Neuronal stem cell (in vitro differentiated cells): ENCODE results near the gene FAM193B.

ENCODE experiments used
- DNase-seq: peaks from one replicate; pipeline ENCODE4 v3.0.0-alpha.2; 2013; ENCODE audit warnings: low spot score
- H2AFZ ChIP-seq: one replicate; pipeline ENCODE4 v1.6.1; 2013; ENCODE audit warnings: mild to moderate bottlenecking, low read length, inconsistent platforms
- H2AK5ac ChIP-seq: 2 replicates; pipeline ENCODE4 v1.6.1; 2013; ENCODE audit warnings: low read depth, mild to moderate bottlenecking, inconsistent platforms, low read length, moderate library complexity, mixed read lengths
- H2BK120ac ChIP-seq: 2 replicates; pipeline ENCODE4 v1.6.1; 2013; ENCODE audit warnings: low read depth, mild to moderate bottlenecking, inconsistent platforms, low read length, moderate library complexity, mixed read lengths
- H2BK12ac ChIP-seq: one replicate; pipeline ENCODE4 v1.6.1; 2013; ENCODE audit warnings: low read length, inconsistent platforms
- H2BK15ac ChIP-seq: 2 replicates; pipeline ENCODE4 v1.6.1; 2013; ENCODE audit warnings: mild to moderate bottlenecking, low read length, inconsistent platforms, mixed read lengths
- H2BK5ac ChIP-seq: one replicate; pipeline ENCODE4 v1.6.1; 2013; ENCODE audit warnings: inconsistent platforms, mild to moderate bottlenecking, low read length, moderate library complexity
- H3K14ac ChIP-seq: one replicate; pipeline ENCODE4 v1.6.1; 2013; ENCODE audit warnings: low read length, inconsistent platforms
- H3K18ac ChIP-seq: 2 replicates; pipeline ENCODE4 v1.6.1; 2013; ENCODE audit warnings: low read length, inconsistent platforms
- H3K23ac ChIP-seq: 2 replicates; pipeline ENCODE4 v1.6.1; 2013; ENCODE audit warnings: low read depth, mild to moderate bottlenecking, mixed read lengths, low read length, inconsistent platforms; ENCODE audit not compliant: poor library complexity
- H3K27ac ChIP-seq: replicated peaks from 3 replicates; pipeline ENCODE4 v1.5.1; 2013; ENCODE audit warnings: low read length, inconsistent platforms
- H3K27me3 ChIP-seq, 3 experiments: 2 replicates each; pipeline ENCODE4 v1.6.1; 2013; ENCODE audit warnings: low read length in 3 of 3, mild to moderate bottlenecking in 2 of 3, inconsistent platforms in 1 of 3, low read depth in 1 of 3, mixed read lengths in 1 of 3, moderate library complexity in 1 of 3; ENCODE audit not compliant: control insufficient read depth in 3 of 3, insufficient read depth in 3 of 3
- H3K36me3 ChIP-seq, 2 donors: replicated peaks in 1 of 2; 2 replicates each; pipeline ENCODE4 v1.6.1; 2013; ENCODE audit warnings: low read length in 2 of 2; ENCODE audit not compliant: control insufficient read depth in 2 of 2, insufficient read depth in 2 of 2
- H3K4ac ChIP-seq: 2 replicates; pipeline ENCODE4 v1.6.1; 2013; ENCODE audit warnings: inconsistent platforms, mild to moderate bottlenecking, low read length, moderate library complexity
- H3K4me1 ChIP-seq, 2 donors: 1 replicate in 1 of 2; 2 replicates in 1 of 2; pipeline ENCODE4 v1.6.1; 2013; ENCODE audit warnings: low read length in 2 of 2, low read depth in 1 of 2; ENCODE audit not compliant: control insufficient read depth in 2 of 2, insufficient read depth in 1 of 2
- H3K4me2 ChIP-seq: one replicate; pipeline ENCODE4 v1.6.1; 2013; ENCODE audit warnings: mild to moderate bottlenecking, low read length, inconsistent platforms; ENCODE audit not compliant: insufficient read depth, poor library complexity, severe bottlenecking
- H3K4me3 ChIP-seq, 2 donors: 2 replicates each; pipeline ENCODE4 v1.5.1; 2013; ENCODE audit warnings: low read length in 2 of 2, mild to moderate bottlenecking in 2 of 2, inconsistent platforms in 1 of 2, moderate library complexity in 1 of 2
- H3K79me1 ChIP-seq: one replicate; pipeline ENCODE4 v1.6.1; 2013; ENCODE audit warnings: low read depth, mild to moderate bottlenecking, inconsistent platforms, low read length, moderate library complexity
- H3K9ac ChIP-seq: one replicate; pipeline ENCODE4 v1.6.1; 2013; ENCODE audit warnings: mild to moderate bottlenecking, low read depth, low read length, inconsistent platforms; ENCODE audit not compliant: poor library complexity
- H3K9me3 ChIP-seq, 2 donors: replicated peaks in 1 of 2; 2 replicates each; pipeline versions ENCODE3 to v1.6.1; 2013; ENCODE audit warnings: low read length in 2 of 2, mild to moderate bottlenecking in 2 of 2, inconsistent platforms in 1 of 2, low read depth in 1 of 2, mixed read lengths in 1 of 2, moderate library complexity in 1 of 2; ENCODE audit not compliant: control insufficient read depth in 2 of 2, insufficient read depth in 1 of 2
- H4K8ac ChIP-seq: one replicate; pipeline ENCODE4 v1.6.1; 2013; ENCODE audit warnings: low read depth, mild to moderate bottlenecking, inconsistent platforms, low read length, moderate library complexity
- H4K91ac ChIP-seq: one replicate; pipeline ENCODE4 v1.6.1; 2013; ENCODE audit warnings: low read length, low read depth, mild to moderate bottlenecking, inconsistent platforms; ENCODE audit not compliant: poor library complexity
- WGBS, 2 donors: extraction: QIAGEN DNeasy Blood & Tissue Kit; methylation state at CpG; one replicate each; pipeline ENCODE4 v1.1.7; 2013; ENCODE audit warnings: missing lambda C conversion rate in 2 of 2, mixed read lengths in 1 of 2; ENCODE audit not compliant: insufficient read length in 2 of 2, insufficient replicate concordance in 1 of 2; ENCODE audit errors: extremely low coverage in 2 of 2; 5-methylcytosine and 5-hydroxymethylcytosine counted together

The FAM193B gene

GRCh38 chr5:177539411-177539810, 15.0 kb downstream of the FAM193B start:
- H3K4me2 ChIP-seq: no peak overlapping the region
- no peak for DNase-seq

GRCh38 chr5:177538876-177539275, 15.5 kb downstream of the FAM193B start:
- Histone ChIP-seq H3K14ac (no peak overlapping the region), H3K4me3 (no peak overlapping the region), H3K18ac (no peak overlapping the region), H3K9ac (peak overlapping the region; percentile 47), H4K91ac (no peak overlapping the region), H4K8ac (no peak overlapping the region), H3K36me3 (peaks cover 24 to 85% of the 10 kb centered on the region in 2 donors), H3K4me1 (peaks cover 0 to 11% of the 10 kb centered on the region in 2 donors), H2BK15ac (no peak overlapping the region), H2BK120ac (no peak overlapping the region), H2BK12ac (no peak overlapping the region), H3K23ac (no peak overlapping the region), H2AK5ac (no peak overlapping the region), H3K79me1 (no peaks in the 10 kb centered on the region), H3K4ac (no peak overlapping the region), H3K27me3 (no peaks in the 10 kb centered on the region), H2BK5ac (no peak overlapping the region), H2AFZ (no peak overlapping the region), H3K9me3 (no peaks in the 10 kb centered on the region), H3K4me2 (no peak overlapping the region), H3K27ac (no peak overlapping the region)
- no CpG with 5 or more reads among the region's 10 CpGs for WGBS, 2 donors
- no peak for DNase-seq

More at GRCh38 chr5:177539411-177539810, 15.0 kb downstream of the FAM193B start:
- H4K91ac ChIP-seq: no peak overlapping the region
- no peak overlapping the region for H2BK5ac ChIP-seq
- no peak overlapping the region for H3K9ac ChIP-seq
- no peak overlapping the region for H3K4me3 ChIP-seq
- no peak overlapping the region for H4K8ac ChIP-seq
- no peak overlapping the region for H3K14ac ChIP-seq
- H2BK120ac ChIP-seq: no peak overlapping the region
- H3K18ac ChIP-seq: no peak overlapping the region
- no peaks in the 10 kb centered on the region for H3K27me3 ChIP-seq
- WGBS, 2 donors: no CpG with 5 or more reads among the region's 2 CpGs
- H3K79me1 ChIP-seq: no peaks in the 10 kb centered on the region
- no peak overlapping the region for H3K4ac ChIP-seq
- no peak overlapping the region for H3K23ac ChIP-seq
- H3K9me3 ChIP-seq: no peaks in the 10 kb centered on the region
- no peak overlapping the region for H2AK5ac ChIP-seq
- peaks cover 23 to 86% of the 10 kb centered on the region in 2 donors for H3K36me3 ChIP-seq
- H2AFZ ChIP-seq: no peak overlapping the region
- H3K4me1 ChIP-seq: peaks cover 0 to 14% of the 10 kb centered on the region in 2 donors
- H2BK12ac ChIP-seq: no peak overlapping the region
- H2BK15ac ChIP-seq: no peak overlapping the region
- H3K27ac ChIP-seq: no peak overlapping the region

- Histone ChIP-seq H3K27me3 (no peaks in the 10 kb centered on the region), H2BK12ac (no peak overlapping the region), H3K27ac (no peak overlapping the region), H3K36me3 (peaks cover 29 to 88% of the 10 kb centered on the region in 2 donors), H3K4me3 (no peak overlapping the region), H3K4me1 (peaks cover 0 to 2% of the 10 kb centered on the region in 2 donors), H2AFZ (no peak overlapping the region), H3K23ac (no peak overlapping the region), H3K4ac (no peak overlapping the region), H2BK120ac (no peak overlapping the region), H4K8ac (no peak overlapping the region), H3K18ac (no peak overlapping the region), H3K9me3 (no peaks in the 10 kb centered on the region), H3K9ac (no peak overlapping the region), H3K14ac (no peak overlapping the region), H4K91ac (no peak overlapping the region), H2AK5ac (no peak overlapping the region), H2BK5ac (no peak overlapping the region), H2BK15ac (no peak overlapping the region), H3K79me1 (peaks cover 2% of the 10 kb centered on the region), H3K4me2 (no peak overlapping the region)
- no CpG with 5 or more reads among the region's 15 CpGs for WGBS, 2 donors
- no peak for DNase-seq
These were observed 16.7 kb downstream of the FAM193B start for GRCh38 chr5:177537389-177538361.

- Histone ChIP-seq H3K4me3 (no peak overlapping the region), H3K4ac (no peak overlapping the region), H3K18ac (no peak overlapping the region), H3K27ac (no peak overlapping the region), H3K4me2 (no peak overlapping the region), H3K27me3 (no peaks in the 10 kb centered on the region), H3K79me1 (peaks cover 2% of the 10 kb centered on the region), H2BK120ac (no peak overlapping the region), H4K91ac (no peak overlapping the region), H3K4me1 (no peaks in the 10 kb centered on the region), H3K14ac (no peak overlapping the region), H2AFZ (no peak overlapping the region), H2AK5ac (no peak overlapping the region), H2BK5ac (no peak overlapping the region), H3K23ac (no peak overlapping the region), H2BK12ac (no peak overlapping the region), H3K9ac (no peak overlapping the region), H4K8ac (no peak overlapping the region), H3K36me3 (peaks cover 38 to 90% of the 10 kb centered on the region in 2 donors), H2BK15ac (no peak overlapping the region), H3K9me3 (no peaks in the 10 kb centered on the region)
- WGBS, 2 donors: no CpG with 5 or more reads among the region's 10 CpGs
- no peak for DNase-seq
These were observed 18.0 kb downstream of the FAM193B start for GRCh38 chr5:177536386-177536785.
